ENCODE data around the gene UAP1. TPM values are rescaled to one million over a fixed set of nuclear protein-coding genes. Genes with fewer than 3 reads are reported as not detected.

UAP1 gene
- total RNA-seq, 1 experiment from 2014 or later: 26.9 TPM

GRCh38 chr1:162568802-162569201 is 7.3 kb downstream of the UAP1 start:
- Histone ChIP-seq H3K79me2 (ENCODE audit: insufficient read depth, low read length) (no peaks in the 10 kb centered on the region; the same call in 1 of the 2 replicates), H3K4ac (ENCODE audit: low read depth, low read length) (no peak overlapping the region), H2BK15ac (ENCODE audit: low read depth, low read length) (no peak overlapping the region), H3K18ac (ENCODE audit: insufficient read length, low read depth, low read length) (no peak overlapping the region), H4K8ac (replicated peaks; ENCODE audit: insufficient read length, low read depth, low read length) (no peak overlapping the region), H3K27ac (ENCODE audit: insufficient read length, low read depth, low read length) (no peak overlapping the region), H3K23ac (ENCODE audit: insufficient read length, low read depth, low read length) (no peak overlapping the region), H2AFZ (ENCODE audit: low read length) (no peak overlapping the region), H3K4me1 (ENCODE audit: insufficient read depth, low read length) (no peaks in the 10 kb centered on the region; the same call in 1 of the 2 replicates), H4K5ac (ENCODE audit: insufficient read length, low read depth, low read length) (no peak overlapping the region), H3K14ac (ENCODE audit: insufficient read depth, low read length) (no peak overlapping the region), H2BK5ac (ENCODE audit: insufficient read length, low read length) (no peak overlapping the region), H2BK20ac (ENCODE audit: low read depth, low read length, poor library complexity, severe bottlenecking) (no peak overlapping the region), H3K23me2 (ENCODE audit: insufficient read length, low read depth, low read length, poor library complexity, severe bottlenecking) (no peaks in the 10 kb centered on the region), H3K56ac (ENCODE audit: insufficient read length, low read depth, low read length) (no peak overlapping the region), H2BK120ac (ENCODE audit: low read depth, low read length, poor library complexity, severe bottlenecking) (no peak overlapping the region), H3K9me3 (ENCODE audit: control insufficient read depth, low read depth, low read length) (no peaks in the 10 kb centered on the region), H4K91ac (ENCODE audit: insufficient read length, low read depth, low read length) (no peak overlapping the region), H3K79me1 (ENCODE audit: insufficient read depth, low read depth, low read length, poor library complexity, severe bottlenecking) (peaks cover 3% of the 10 kb centered on the region), H2BK12ac (ENCODE audit: insufficient read length, low read depth, low read length) (no peak overlapping the region), H3K4me2 (ENCODE audit: insufficient read depth, insufficient read length, low read length) (no peak overlapping the region), H3T11ph (ENCODE audit: low read length) (no peak overlapping the region), H2AK5ac (ENCODE audit: insufficient read length, low read length) (no peak overlapping the region), H3K9ac (ENCODE audit: extremely low read depth, insufficient read length, low read length) (no peak overlapping the region), H4K20me1 (ENCODE audit: control insufficient read depth, insufficient read depth, insufficient read length) (peaks cover 2% of the 10 kb centered on the region), H3K27me3 (ENCODE audit: insufficient read depth, low read length) (no peaks in the 10 kb centered on the region)
- Mint-ChIP-seq H3K4me1 (no peaks in the 10 kb centered on the region), H3K4me3 (no peak overlapping the region), H3K27ac (no peak overlapping the region), H3K36me3 (ENCODE audit: insufficient read depth in 1 of 3, low read depth in 3 of 3) (peaks cover 4 to 16% (median 4%) of the 10 kb centered on the region in 3 experiments; a peak in 4 of 7 replicates), H3K27me3 (ENCODE audit: low read depth) (no peaks in the 10 kb centered on the region), H3K9me3 (no peaks in the 10 kb centered on the region)
- no peak for TF ChIP-seq CTCF (conservative IDR thresholded peaks at IDR 0.05)
- no peak for DNase-seq
- no CpG with 5 or more reads among the region's 4 CpGs for WGBS (ENCODE audit: extremely low coverage, insufficient read length, low lambda C conversion rate)

Data from H9 (cell line).